Omental fat pad (tissue), 4 donors: ENCODE results near the gene NTSR2. TPM values are rescaled to one million over a fixed set of nuclear protein-coding genes. Genes with fewer than 3 reads are reported as not detected.

ENCODE experiments used
- ATAC-seq: fragments of 150-250 bp; one replicate; pipeline ENCODE4 v1.9.1; 2016; ENCODE audit warnings: mild to moderate bottlenecking, moderate library complexity; ENCODE audit not compliant: low FRiP score
- DNase-seq: peaks from one replicate; pipeline ENCODE4 v3.0.0-alpha.2; 2019; ENCODE audit warnings: low spot score
- CTCF ChIP-seq, 3 donors: fragments of 450-650 bp; IDR thresholded peaks; one replicate each; pipeline ENCODE4 v1.5.1; 2016 to 2017; ENCODE audit warnings: antibody characterized with exemption in 3 of 3, mild to moderate bottlenecking in 3 of 3, moderate library complexity in 2 of 3
- total RNA-seq, 4 donors: library from RNA; depleted of rRNA; stranded (reverse); fragments of >200 nt; gene quantifications; one replicate each; pipeline ENCODE4 v1.1.0, GENCODE V29; 2016

Gene NTSR2
- total RNA-seq, 4 donors from 2014 or later, result 0.28 to 1.6 TPM; not detected in 2

DNA sequence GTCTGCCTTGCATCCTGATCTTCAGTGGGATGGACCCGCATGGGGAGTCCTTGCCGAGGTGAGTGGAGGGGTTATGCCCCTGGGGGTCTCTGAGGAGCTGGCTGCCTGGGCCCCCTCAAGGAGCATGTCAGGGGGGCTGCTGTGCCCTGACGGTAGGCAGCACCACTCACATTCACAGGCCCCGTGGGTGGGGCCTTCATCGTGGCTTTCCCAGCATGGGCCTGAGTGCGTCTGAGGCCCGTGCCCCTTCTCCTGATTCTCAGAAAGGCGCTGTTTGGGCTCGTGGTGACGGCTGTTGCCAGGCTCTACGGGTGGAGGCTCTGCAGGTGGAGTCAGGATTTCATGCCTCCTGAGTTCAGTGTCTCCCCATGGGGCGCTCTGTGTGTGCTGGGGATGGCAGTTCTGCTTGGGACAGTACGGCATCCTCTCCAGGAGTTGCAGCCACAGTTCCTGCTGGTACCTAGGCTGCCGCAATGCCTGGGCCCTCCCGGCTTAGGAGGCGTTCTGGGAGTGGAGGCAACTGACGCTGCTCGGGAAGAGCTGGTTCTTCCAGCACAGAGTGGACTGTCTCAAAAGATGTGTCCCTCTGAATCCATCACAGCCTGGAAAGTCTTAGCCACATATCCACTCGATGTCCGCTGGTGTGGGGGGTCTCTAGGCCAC is 57.3 kb downstream of the NTSR2 start:
- ATAC-seq (no peak), DNase-seq (no peak)
- no peak for TF ChIP-seq CTCF (IDR thresholded peaks at IDR 0.05)

GRCh38 chr2:11611251-11611650 is 58.7 kb downstream of the NTSR2 start:
- no peak for TF ChIP-seq CTCF (IDR thresholded peaks at IDR 0.05)
- ATAC-seq (no peak), DNase-seq (no peak)

DNA sequence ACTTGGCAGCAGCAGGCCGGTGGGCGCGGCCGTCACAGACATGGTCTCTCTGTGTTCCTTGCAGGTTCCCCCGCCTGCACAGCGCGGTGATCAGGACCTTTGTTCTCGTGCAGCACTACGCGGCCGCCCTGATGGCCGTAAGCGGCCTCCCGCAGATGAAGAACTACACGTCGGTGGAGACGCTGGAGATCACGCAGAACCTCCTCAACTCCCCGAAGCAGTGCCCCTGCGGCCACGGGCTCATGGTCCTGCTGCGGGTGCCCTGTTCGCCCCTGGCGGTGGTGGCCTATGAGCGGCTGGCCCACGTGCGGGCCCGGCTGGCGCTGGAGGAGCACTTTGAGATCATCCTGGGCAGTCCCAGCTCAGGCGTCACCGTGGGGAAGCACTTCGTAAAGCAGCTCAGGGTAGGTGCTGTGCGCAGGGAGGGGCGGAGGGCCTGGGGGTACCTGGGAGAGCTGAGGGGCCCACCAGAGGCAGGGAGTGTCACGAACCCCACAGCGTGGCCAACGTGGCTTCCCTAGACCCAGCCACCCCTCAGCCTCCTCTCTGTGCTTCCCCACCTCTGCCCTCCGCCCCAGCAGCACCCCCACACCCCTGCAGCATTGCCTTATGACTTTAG is 59.3 kb downstream of the NTSR2 start:
- no peak for TF ChIP-seq CTCF (IDR thresholded peaks at IDR 0.05)
- no peak for DNase-seq
- no peak for ATAC-seq

Other genes with a start within 250 kb of the NTSR2 start
- 10 to 100 TPM; 14.5 to 32.8 (median 25.8) TPM for gene E2F6, start 204.0 kb downstream of the NTSR2 start, total RNA-seq
- 10 to 100 TPM in 1 of 4 donors, 1 to 10 TPM in 3; 1.9 to 12.4 (median 4.1) TPM for gene GREB1, start 136.2 kb downstream of the NTSR2 start, total RNA-seq
- gene LPIN1, start 76.4 kb upstream of the NTSR2 start, total RNA-seq, result 100 to 1,000 TPM in 1 of 4 donors, 10 to 100 TPM in 3; 72.8 to 104 (median 89.1) TPM